Osteoblast (primary cell): ENCODE results near the gene ZNF474. TPM values are rescaled to one million over a fixed set of nuclear protein-coding genes. Genes with fewer than 3 reads are reported as not detected.

Experiments
- DNase-seq: peaks from one replicate; pipeline ENCODE4 v3.0.0; 2011; ENCODE audit warnings: low spot score, mixed read lengths; ENCODE audit not compliant: insufficient read length; ENCODE audit errors: missing footprints
- H2AFZ ChIP-seq: 2 replicates; pipeline ENCODE4 v1.6.0; 2011; ENCODE audit warnings: mild to moderate bottlenecking, low read length
- H3K27ac ChIP-seq: 2 replicates; pipeline ENCODE4 v1.5.1; 2011; ENCODE audit warnings: mild to moderate bottlenecking, low read depth, low read length, moderate library complexity
- H3K27me3 ChIP-seq: 2 replicates; pipeline ENCODE4 v1.6.0; 2012; ENCODE audit warnings: mild to moderate bottlenecking, control low read depth, inconsistent platforms, low read length, moderate library complexity; ENCODE audit not compliant: insufficient read depth
- H3K36me3 ChIP-seq: 2 replicates; pipeline ENCODE4 v1.5.1; 2011; ENCODE audit warnings: mild to moderate bottlenecking, low read length, control low read depth, moderate library complexity; ENCODE audit not compliant: insufficient read depth
- H3K4me1 ChIP-seq: 2 replicates; pipeline ENCODE4 v1.5.1; 2011; ENCODE audit warnings: mild to moderate bottlenecking, low read length, control low read depth, moderate library complexity; ENCODE audit not compliant: insufficient read depth
- H3K4me2 ChIP-seq: 2 replicates; pipeline ENCODE4 v1.6.0; 2011; ENCODE audit warnings: mild to moderate bottlenecking, low read length; ENCODE audit not compliant: insufficient read depth
- H3K4me3 ChIP-seq: fragments of 200-600 bp; sonication (generic); 3 replicates; pipeline ENCODE4 v1.5.1; 2012; ENCODE audit warnings: mild to moderate bottlenecking, low read length, inconsistent platforms; ENCODE audit not compliant: insufficient read depth
- H3K79me2 ChIP-seq: 2 replicates; pipeline ENCODE4 v1.6.0; 2012; ENCODE audit warnings: mild to moderate bottlenecking, low read length, control low read depth, inconsistent platforms; ENCODE audit not compliant: insufficient read depth
- H3K9me3 ChIP-seq: 2 replicates; pipeline ENCODE4 v1.5.1; 2011; ENCODE audit warnings: low read depth, low read length, control low read depth
- H4K20me1 ChIP-seq: 2 replicates; pipeline ENCODE4 v1.6.0; 2012; ENCODE audit warnings: mild to moderate bottlenecking, low read length, control low read depth; ENCODE audit not compliant: insufficient read depth
- CTCF ChIP-seq: IDR thresholded peaks from 2 replicates; pipeline ENCODE4 v1.5.1; 2011; ENCODE audit warnings: mild to moderate bottlenecking, low read depth, low read length, moderate library complexity; ENCODE audit errors: extremely low read depth
- total RNA-seq: library from RNA; depleted of rRNA; stranded (reverse); fragments of >200 nt; gene quantifications from 2 replicates; pipeline ENCODE4 v1.2.3, GENCODE V29; 2012

ZNF474 gene
- total RNA-seq, 1 donor = 0.72 TPM

GRCh38 chr5:122164070-122164435 is 34.7 kb downstream of the ZNF474 start:
- no peak for TF ChIP-seq CTCF
- peak; percentile 53 for DNase-seq
- H3K4me3 ChIP-seq = peak overlapping the region; percentile 3

GRCh38 chr5:122164831-122165558 is 35.6 kb downstream of the ZNF474 start:
- TF ChIP-seq CTCF = no peak
- H3K4me2 ChIP-seq = no peak overlapping the region
- DNase-seq = no peak
- H3K79me2 ChIP-seq = no peaks in the 10 kb centered on the region
- H4K20me1 ChIP-seq = no peaks in the 10 kb centered on the region
- no peak overlapping the region for H3K4me3 ChIP-seq
- peak overlapping the region; percentile 83 for H3K27ac ChIP-seq
- no peaks in the 10 kb centered on the region for H3K36me3 ChIP-seq
- H3K4me1 ChIP-seq = peaks cover 42% of the 10 kb centered on the region
- H3K27me3 ChIP-seq = no peaks in the 10 kb centered on the region
- H2AFZ ChIP-seq = no peak overlapping the region
- no peaks in the 10 kb centered on the region for H3K9me3 ChIP-seq

More at GRCh38 chr5:122164070-122164435, 34.7 kb downstream of the ZNF474 start:
- no peaks in the 10 kb centered on the region for H3K27me3 ChIP-seq
- H4K20me1 ChIP-seq = no peaks in the 10 kb centered on the region
- H2AFZ ChIP-seq = no peak overlapping the region
- H3K4me1 ChIP-seq = peaks cover 42% of the 10 kb centered on the region
- no peaks in the 10 kb centered on the region for H3K79me2 ChIP-seq
- peak overlapping the region; percentile 61 for H3K4me2 ChIP-seq
- H3K27ac ChIP-seq = peak overlapping the region; percentile 83
- no peaks in the 10 kb centered on the region for H3K36me3 ChIP-seq
- no peaks in the 10 kb centered on the region for H3K9me3 ChIP-seq

GRCh38 chr5:122165559-122166078 is 36.3 kb downstream of the ZNF474 start:
- peak; percentile 69 for DNase-seq
- Histone ChIP-seq H4K20me1 (no peaks in the 10 kb centered on the region), H3K9me3 (no peaks in the 10 kb centered on the region), H3K36me3 (no peaks in the 10 kb centered on the region), H3K4me1 (peaks cover 48% of the 10 kb centered on the region), H3K4me2 (no peak overlapping the region), H3K27me3 (no peaks in the 10 kb centered on the region), H3K27ac (peak overlapping the region; percentile 83), H2AFZ (no peak overlapping the region), H3K79me2 (no peaks in the 10 kb centered on the region), H3K4me3 (no peak overlapping the region)
- no peak for TF ChIP-seq CTCF

DNA sequence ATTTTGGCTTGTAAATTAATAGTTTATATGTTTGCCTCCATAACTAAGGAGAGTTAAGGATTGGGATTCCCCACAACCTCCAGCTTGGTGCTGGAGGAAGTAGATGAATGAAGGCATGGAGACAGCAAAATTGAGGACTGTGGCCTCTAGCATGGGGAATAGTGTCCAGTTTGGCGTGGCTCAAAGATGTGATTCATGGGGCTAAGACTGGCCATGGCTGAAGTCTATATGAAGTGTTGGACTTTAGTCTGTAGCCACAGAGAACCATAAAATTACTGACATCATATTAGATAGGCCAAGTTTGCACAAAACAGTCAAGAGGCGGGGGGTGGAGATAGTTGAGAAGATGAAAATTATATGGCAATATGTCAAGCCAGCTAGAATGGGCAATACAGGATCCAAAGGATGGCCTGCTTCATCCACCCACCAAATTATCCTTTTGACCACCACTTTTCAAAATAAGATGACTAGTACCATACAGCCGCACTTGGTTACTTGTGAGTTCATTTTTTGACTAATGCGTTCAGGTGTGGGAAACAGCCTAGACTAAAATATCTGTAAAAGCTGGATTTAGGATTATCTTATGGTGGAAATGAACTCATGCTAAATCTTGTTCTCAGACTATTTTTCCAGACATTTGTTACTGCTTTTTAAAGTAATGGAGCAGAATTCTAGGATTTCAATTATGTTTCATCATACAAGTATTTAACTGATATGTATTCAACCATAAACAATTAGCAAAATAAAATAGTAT is 40.2 kb downstream of the ZNF474 start:
- H3K27me3 ChIP-seq = no peaks in the 10 kb centered on the region
- no peak for DNase-seq
- TF ChIP-seq CTCF = no peak
- no peak overlapping the region for H3K27ac ChIP-seq
- no peak overlapping the region for H3K4me2 ChIP-seq
- no peaks in the 10 kb centered on the region for H4K20me1 ChIP-seq
- no peaks in the 10 kb centered on the region for H3K36me3 ChIP-seq
- no peaks in the 10 kb centered on the region for H3K79me2 ChIP-seq
- no peak overlapping the region for H3K4me3 ChIP-seq
- no peak overlapping the region for H2AFZ ChIP-seq
- H3K4me1 ChIP-seq = peaks cover 30% of the 10 kb centered on the region
- H3K9me3 ChIP-seq = no peaks in the 10 kb centered on the region
